Omental fat pad (tissue), 4 donors: ENCODE results near the gene KCNB1. TPM values are rescaled to one million over a fixed set of nuclear protein-coding genes. Genes with fewer than 3 reads are reported as not detected.

Experiments
- ATAC-seq: fragments of 150-250 bp; one replicate; pipeline ENCODE4 v1.9.1; 2016; ENCODE audit warnings: mild to moderate bottlenecking, moderate library complexity; ENCODE audit not compliant: low FRiP score
- DNase-seq: peaks from one replicate; pipeline ENCODE4 v3.0.0-alpha.2; 2019; ENCODE audit warnings: low spot score
- CTCF ChIP-seq, 3 donors: fragments of 450-650 bp; IDR thresholded peaks; one replicate each; pipeline ENCODE4 v1.5.1; 2016 to 2017; ENCODE audit warnings: antibody characterized with exemption in 3 of 3, mild to moderate bottlenecking in 3 of 3, moderate library complexity in 2 of 3
- total RNA-seq, 4 donors: library from RNA; depleted of rRNA; stranded (reverse); fragments of >200 nt; gene quantifications; one replicate each; pipeline ENCODE4 v1.1.0, GENCODE V29; 2016

The KCNB1 gene
- total RNA-seq, 4 donors from 2014 or later, result 15.0 to 34.4 (median 22.9) TPM

GRCh38 chr20:49456646-49457045, 25.8 kb downstream of the KCNB1 start:
- no peak for ATAC-seq
- DNase-seq, result no peak
- no peak for TF ChIP-seq CTCF (IDR thresholded peaks at IDR 0.05)

GRCh38 chr20:49455691-49456090, 26.8 kb downstream of the KCNB1 start:
- no peak for ATAC-seq
- no peak for DNase-seq
- no peak for TF ChIP-seq CTCF (IDR thresholded peaks at IDR 0.05)

GRCh38 chr20:49452011-49452482, 30.4 kb downstream of the KCNB1 start:
- no peak for TF ChIP-seq CTCF (IDR thresholded peaks at IDR 0.05)
- ATAC-seq, result peak; percentile 16
- DNase-seq, result no peak

- TF ChIP-seq CTCF (IDR thresholded peaks at IDR 0.05), result no peak
- DNase-seq, result no peak
- ATAC-seq, result no peak
Observed at GRCh38 chr20:49450281-49450721, 32.2 kb downstream of the KCNB1 start.

- TF ChIP-seq CTCF (IDR thresholded peaks at IDR 0.05), result no peak
- DNase-seq (no peak), ATAC-seq (no peak)
Observed at GRCh38 chr20:49448917-49449316, 33.6 kb downstream of the KCNB1 start.

- DNase-seq (no peak), ATAC-seq (peak; percentile 49)
- TF ChIP-seq CTCF (IDR thresholded peaks at IDR 0.05), result no peak
Observed at GRCh38 chr20:49447946-49448809, 34.3 kb downstream of the KCNB1 start.

- no peak for ATAC-seq
- DNase-seq, result no peak
Observed at GRCh38 chr20:49447364-49447763, 35.1 kb downstream of the KCNB1 start.

More at GRCh38 chr20:49447364-49447763, 35.1 kb downstream of the KCNB1 start:
- TF ChIP-seq CTCF (IDR thresholded peaks at IDR 0.05), result no peak
